Vagina (tissue), 2 donors: ENCODE results near the gene C4orf51.

Source experiments
- POLR2A ChIP-seq, 2 donors: fragments of 450-650 bp; IDR thresholded peaks; one replicate each; pipeline ENCODE4 v1.6.1; 2017; ENCODE audit warnings: antibody characterized with exemption in 2 of 2, mild to moderate bottlenecking in 2 of 2, moderate library complexity in 2 of 2
- TF ChIP-seq, protein P1 (sequence below), 3 experiments: fragments of 450-650 bp in 2 of 3; fragments of 200-600 bp in 1 of 3; sonication (generic) in 1 of 3; IDR thresholded peaks; one replicate each; pipeline ENCODE4 v1.5.1; 2017 to 2019; ENCODE audit warnings: antibody characterized with exemption in 3 of 3, mild to moderate bottlenecking in 2 of 3, moderate library complexity in 2 of 3

DNA sequence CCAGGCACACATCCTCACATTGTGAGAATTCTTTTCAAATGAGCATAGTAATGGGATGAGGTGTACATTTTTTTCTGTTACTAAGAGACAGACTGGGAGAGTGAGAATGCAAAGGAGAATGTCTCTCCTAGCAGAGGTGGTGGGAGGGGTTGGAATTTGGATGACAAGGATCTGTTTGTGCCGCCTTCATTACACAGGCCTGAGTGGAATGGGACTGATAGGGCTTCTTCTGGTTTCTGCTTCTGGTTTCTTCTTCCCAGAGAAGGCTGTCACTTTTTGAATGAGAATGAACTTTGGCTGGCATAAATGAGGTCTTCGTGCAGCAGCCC lies 55.4 kb downstream of the C4orf51 start:
- TF ChIP-seq, protein P1, sequence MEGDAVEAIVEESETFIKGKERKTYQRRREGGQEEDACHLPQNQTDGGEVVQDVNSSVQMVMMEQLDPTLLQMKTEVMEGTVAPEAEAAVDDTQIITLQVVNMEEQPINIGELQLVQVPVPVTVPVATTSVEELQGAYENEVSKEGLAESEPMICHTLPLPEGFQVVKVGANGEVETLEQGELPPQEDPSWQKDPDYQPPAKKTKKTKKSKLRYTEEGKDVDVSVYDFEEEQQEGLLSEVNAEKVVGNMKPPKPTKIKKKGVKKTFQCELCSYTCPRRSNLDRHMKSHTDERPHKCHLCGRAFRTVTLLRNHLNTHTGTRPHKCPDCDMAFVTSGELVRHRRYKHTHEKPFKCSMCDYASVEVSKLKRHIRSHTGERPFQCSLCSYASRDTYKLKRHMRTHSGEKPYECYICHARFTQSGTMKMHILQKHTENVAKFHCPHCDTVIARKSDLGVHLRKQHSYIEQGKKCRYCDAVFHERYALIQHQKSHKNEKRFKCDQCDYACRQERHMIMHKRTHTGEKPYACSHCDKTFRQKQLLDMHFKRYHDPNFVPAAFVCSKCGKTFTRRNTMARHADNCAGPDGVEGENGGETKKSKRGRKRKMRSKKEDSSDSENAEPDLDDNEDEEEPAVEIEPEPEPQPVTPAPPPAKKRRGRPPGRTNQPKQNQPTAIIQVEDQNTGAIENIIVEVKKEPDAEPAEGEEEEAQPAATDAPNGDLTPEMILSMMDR (IDR thresholded peaks at IDR 0.05) = no peak
- no peak for TF ChIP-seq POLR2A (IDR thresholded peaks at IDR 0.05)
